CD4-positive, alpha-beta T cell treated with Interleukin-12 subunit alpha and Interleukin-12 subunit beta, for 1 hour (primary cell): ENCODE results near the gene NOL4L.

Experiments used
- DNase-seq: peaks from one replicate; pipeline ENCODE4 v3.0.0-alpha.2; 2020

The NOL4L gene

DNA sequence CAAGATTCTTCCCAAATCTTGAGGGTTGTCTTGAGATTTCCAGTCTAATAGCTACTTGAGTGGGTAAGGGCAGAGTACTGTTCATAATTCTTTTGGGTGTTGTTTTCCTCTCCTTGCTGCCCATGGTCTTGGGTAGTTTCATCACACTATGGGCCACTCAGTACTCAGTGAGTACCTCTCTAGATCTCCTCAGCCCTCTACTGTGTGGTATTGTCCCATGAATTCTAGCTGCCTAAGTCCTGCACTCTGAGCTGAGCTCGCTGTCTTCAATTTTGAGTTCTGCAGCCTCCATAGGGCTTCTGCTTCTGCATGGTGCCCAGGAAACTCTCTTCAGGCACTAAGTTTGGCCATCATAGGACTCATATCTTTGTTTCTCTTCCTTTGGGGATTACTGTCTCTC, 184.7 kb downstream of the NOL4L start:
- no peak for DNase-seq

DNA sequence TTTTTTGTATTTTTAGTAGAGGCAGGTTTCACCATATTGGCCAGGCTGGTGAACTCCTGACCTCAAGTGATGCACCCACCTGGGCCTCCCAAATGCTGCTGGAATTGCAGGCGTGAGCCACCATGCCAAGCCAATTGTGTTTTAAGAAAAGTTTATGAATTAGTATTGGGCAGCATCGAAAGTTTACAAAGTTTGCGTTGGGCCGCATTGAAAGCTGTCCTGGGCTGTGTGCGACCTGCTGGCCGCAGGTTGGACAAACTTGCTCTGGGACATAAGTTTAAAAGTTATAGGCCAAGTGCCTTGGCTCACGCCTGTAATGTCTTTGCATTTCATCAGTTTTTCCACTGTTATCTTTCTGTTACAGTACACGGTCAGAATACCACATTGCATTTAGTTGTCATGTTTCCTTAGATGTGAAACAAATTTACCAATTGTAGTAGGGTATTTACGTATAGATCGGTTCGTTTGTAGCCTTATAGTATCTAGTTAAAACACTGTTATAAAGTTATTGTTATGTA, 187.5 kb downstream of the NOL4L start:
- no peak for DNase-seq

DNA sequence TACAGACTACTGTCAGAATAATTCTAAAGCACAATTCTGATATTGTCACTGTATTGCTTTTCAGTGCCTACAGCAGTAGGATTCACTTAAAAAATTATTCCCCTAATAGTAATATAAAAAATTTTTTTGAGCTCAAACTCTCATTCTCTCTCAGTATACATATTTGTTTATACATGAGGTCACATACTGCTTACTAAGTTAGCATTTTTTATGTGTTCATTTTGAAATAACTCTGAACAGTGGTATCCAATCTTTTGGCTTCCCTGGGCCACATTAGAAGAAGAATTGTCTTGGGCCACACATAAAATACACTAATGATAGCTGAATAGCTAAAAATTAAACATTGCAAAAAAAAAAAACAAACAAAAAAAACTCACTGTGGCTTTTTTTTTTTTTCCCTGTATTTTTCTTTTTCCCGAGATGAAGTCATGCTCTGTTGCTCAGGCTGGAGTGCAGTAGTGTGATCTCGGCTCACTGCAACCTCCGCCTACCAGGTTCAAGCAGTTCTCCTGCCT, 188.4 kb downstream of the NOL4L start:
- DNase-seq = no peak

DNA sequence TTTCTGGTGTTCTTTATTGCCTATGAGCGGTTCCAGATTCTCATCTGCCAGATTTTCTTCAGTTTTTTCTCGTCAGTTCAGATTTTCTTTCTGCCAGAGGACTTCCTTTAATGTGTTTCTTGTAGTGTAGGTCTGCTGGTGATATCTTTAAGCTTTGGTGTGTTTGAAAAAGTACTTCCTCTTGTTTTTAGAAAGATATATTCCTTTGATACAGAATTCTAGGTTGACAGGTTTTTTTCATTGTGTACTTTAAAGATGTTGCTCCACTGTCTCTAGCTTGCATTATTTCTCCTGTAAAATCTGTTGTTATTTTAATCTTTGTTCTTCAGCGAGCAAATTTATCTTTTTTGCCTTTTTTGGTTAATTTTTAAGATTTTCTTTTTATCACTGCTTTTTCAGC, 190.1 kb downstream of the NOL4L start:
- no peak for DNase-seq
